ENCODE measurements around the gene EEF1AKMT2.
A peak's percentile ranks its signal among the peaks of the same experiment; 100 is the strongest.
"Not testable (repeated sequence)": the region's sequence is repeated elsewhere in the genome, so short reads cannot be mapped to it uniquely, and the experiment has no call there.

The EEF1AKMT2 gene

DNA sequence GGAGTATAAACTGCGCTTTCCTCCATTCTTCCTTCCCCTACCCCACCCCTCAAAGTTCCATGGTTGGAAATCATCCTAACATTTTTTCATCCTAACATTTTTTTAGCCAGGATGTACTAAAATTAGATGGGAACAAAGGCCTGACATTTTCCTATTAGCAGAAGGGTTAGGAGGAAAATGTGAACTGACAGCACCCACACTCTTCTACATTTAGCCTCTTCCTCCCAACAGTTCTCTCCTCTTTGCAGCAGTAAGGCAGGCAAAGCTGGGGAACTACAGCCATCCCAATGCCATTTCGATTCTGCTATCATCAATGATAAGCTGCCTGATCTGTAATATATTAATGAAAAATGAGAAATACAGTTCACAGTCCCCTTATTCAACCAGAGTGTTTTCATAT, 36.1 kb downstream of the EEF1AKMT2 start:
- no peak for DNase-seq (ENCODE audit: low spot score)

DNA sequence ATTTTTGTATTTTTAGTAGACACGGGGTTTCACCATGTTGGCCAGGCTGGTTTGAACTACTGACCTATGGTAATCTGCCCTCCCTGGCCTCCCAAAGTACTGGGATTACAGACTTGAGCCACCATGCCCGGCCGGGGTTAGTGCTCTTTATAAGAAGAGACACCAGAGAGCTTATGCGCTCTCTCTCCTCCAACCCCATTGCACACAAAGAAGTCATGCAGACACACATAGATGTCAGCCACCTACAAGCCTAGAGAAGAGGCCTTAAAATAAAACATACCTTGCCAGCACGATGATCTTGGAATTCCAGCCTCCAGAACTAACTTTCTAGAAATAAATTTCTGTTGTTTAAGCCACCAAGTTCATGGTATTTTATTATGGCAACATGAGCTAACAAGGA, 37.5 kb downstream of the EEF1AKMT2 start:
- DNase-seq (ENCODE audit: low spot score): no peak

DNA sequence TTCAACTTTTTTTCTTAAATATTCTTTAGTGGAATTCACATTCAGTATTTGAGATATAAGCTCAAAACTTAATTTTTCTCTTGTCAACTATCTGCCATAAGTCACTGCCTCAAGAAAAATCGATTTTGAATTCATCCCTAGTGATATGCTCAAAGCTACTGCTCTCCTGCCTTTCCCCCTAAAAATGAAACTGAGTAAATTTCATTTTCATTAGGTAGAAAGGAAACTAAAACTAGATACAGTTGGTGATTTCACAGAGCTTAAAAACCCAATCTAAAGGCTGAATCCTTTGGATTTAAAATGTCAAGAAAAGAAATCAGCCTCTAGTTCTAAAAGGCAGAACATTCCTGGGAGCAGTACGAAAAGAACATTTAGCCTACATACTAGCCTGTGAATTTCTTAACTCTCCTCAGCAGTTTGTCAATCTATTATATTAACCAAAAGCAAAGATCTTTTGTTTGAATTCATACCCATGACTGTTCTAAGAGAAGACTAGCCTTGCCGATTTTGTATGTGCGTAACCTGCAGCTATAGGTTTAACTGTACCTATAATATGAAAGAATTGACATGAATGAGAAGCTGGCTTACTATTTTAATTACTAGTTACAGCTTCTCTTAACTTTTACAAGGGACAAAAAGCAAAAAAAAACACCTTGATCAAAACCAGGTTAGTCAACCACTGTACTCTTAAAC, 42.6 kb downstream of the EEF1AKMT2 start:
- DNase-seq (ENCODE audit: low spot score): no peak

DNA sequence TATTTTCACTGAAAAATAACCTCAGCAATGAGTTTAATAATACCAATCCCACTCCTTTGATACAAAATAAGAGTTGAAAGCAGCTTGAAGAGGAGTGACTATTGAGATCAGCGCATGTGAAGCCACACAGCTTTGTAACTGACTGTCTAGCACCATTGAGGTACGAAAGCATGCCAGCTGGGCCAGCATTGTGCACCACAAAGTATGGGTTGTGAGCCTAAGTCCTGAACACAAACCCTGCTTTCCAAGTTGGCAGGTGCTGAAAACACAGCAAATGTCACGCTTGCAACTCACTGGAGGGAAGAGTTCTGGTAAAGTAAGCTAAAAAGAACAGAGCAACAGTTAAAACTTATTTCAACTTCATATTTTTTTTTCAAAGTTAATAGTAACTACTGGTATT, 43.5 kb downstream of the EEF1AKMT2 start:
- no peak for DNase-seq (ENCODE audit: low spot score)

DNA sequence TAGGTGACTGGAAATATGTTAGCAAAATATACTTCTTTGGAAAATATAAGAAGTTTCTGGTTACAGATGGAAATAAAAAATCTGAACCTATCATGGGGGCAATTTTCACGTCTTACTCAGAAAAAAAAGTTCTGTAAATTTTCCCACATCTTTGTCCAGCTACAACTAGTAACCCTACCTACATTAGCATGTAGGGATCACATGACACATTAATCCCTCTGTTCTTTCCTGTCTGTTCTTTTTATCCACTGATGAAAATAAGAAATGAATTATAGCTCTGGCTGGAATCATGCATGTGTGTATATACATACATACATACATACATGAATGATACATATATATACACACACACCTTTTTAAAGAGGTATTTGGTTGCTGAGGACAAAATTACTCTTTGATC, 43.9 kb downstream of the EEF1AKMT2 start:
- DNase-seq (ENCODE audit: low spot score): no peak

DNA sequence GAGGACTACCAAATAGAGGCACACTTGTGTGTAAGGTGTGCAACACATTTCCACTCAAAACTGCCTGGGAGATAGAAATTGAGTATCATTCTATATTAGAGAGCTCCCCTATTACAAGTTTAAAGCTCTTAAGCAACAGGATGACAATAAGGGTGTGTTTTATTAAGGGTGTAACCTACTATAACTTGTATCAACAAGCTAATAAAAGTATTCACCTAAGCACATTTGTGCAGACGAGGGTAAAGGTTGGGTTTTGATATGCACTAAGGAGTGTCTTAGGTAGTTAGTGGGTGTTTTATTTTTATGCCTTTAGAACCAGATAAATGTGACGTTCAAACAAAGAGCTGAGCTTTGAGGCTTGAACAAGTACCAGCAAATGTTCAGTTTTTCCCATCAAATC, 44.7 kb downstream of the EEF1AKMT2 start:
- no peak for DNase-seq (ENCODE audit: low spot score)

DNA sequence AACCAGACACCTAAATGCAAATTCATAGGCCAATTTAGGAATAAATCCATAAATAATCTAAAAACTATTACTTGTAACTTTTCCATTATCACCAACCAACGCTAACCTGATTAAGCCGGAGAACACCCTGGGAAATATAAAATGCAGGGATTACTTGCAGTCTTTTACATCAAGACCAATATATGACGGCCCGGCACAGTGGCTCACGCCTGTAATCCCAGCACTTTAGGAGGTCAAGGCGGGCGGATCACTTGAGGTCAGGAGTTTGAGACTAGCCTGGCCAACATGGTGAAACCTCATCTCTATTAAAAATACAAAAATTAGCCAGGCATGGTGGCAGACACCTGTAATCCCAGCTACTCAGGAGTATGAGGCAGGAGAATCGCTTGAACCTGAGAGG, 45.2 kb downstream of the EEF1AKMT2 start:
- DNase-seq (ENCODE audit: low spot score): not testable (repeated sequence)

DNA sequence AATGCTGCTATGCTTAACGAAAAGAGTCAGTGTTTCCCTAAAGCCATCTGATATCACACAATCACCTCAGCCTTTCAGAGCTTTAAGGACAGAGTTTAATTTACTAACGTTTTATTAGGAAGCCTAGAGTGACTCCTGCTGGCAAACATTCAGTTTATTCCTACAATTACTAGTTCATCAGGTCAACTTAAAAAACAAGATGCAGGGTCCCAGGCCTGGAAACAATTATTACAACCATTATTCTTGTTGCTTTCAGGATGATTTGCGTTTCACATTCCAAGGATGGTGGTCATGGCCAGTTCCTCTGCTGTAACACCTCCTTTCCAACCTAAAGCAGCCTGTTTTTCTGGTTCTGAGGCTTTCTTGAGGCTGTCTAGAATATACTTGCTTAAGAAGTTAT, 46.0 kb downstream of the EEF1AKMT2 start:
- DNase-seq (ENCODE audit: low spot score): peak; percentile 61

DNA sequence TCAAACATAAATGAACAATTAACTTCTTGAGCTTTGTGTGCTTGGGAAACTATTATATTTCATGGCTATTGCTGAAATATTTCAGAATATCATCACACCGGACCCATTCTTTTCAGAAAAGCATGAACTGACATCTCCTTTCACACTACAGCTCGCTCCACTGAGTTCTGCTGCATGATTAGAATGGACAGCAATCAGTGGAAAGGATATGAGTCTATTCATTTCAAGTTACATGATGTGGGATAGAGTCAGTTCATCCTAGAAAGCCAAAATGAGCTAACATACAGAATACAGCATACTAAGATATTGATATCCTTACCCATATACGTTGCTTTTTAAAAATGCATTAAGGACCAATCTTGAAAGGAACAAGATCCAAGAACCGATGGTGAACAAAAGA, 46.4 kb downstream of the EEF1AKMT2 start:
- no peak for DNase-seq (ENCODE audit: low spot score)

DNA sequence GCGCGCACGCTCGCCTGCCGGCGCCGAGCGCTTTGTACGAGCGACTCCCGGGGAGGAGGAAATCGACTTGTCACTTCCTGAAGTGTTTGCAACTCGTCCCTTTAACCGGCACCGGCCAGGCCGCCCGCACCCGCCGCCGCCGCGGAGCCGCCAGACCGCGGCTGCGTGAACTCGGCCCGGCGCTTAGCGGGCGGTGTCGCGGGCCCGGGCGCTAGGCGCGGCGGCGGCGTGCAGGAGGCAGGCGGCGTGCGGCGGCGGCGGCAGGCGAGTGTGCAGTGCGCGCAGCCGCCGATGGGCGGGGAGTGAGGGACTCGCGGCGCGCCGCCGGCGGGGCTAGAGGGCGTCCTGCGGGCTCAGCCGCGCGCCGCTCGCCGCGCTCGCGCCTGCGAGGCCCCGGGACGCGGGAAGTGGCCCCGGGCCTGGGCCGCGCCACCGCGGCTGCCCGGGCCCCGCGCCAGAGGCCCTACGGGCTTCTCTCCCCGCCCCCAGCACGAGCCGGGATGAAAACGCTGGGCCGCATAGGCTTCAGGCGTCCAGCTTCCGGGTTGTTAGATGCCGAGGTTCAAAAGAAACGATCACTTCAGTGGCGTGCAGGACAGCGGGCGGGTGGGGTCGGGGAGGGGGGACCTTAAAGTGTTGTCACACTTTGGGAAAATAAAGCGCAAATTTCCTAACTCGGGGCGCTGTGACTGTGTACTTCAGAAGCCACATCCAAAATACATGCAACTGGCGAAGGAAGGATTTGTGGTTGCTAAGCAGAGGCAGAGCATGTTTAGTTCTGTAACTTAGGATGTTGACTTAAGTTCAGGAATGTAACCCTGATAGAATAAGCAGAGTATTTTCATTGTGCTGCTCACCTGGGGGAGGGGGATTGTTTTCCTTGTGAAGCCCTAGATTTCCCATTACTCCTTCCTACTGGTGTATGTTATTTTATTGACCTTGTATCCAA, 47.3 kb downstream of the EEF1AKMT2 start, which contains the start of gene FAM53B:
FAM53B (minus strand) TSS at position 277 of the 949 bp plus-strand sequence. CDS start 37,665 bp downstream, outside the sequence.
- peak; percentile 58 for DNase-seq (ENCODE audit: low spot score)

DNA sequence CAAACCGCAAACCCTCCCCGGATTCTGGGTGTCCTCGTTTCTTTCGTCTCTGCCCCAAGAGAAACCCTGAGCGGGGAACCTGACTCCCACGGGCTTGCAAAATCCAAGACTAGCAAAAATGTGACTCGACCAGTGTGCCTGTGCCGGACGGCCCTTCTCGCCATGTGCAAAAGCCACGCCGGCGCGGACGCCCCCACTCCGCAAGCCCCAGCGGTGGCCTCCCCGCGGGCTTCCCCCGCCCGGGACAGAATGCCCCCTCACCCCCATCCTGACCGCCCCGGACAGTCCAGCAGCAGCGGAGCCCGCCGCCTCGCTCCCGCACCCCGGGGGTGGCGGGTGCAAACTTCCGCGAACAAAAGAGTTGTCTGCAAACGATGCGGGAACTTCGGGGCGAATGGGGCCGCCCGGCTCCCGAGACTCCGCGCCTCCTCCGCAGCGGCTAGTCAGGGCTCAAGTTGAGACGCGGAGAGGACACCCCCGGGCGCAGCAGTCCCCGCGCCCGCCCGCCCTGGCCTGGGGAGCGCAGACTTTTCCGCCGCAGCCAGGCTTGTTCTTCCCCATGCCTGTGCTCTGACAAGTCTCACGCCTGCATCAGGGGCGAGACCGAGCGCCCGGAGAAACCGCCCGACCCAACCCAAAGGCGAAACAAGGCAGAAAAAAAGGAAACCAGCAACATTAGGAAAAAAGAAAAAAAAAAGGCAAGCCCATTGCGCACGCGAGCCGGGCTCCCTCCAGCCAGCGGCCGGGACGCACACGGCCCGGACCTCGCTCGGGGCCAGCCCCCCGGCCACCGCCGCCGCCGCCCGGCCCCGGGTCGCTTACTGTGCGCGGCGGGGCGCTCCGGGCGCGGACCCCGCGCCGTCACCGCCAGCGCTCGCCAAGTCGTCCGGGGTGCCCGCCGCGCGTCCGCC, 48.2 kb downstream of the EEF1AKMT2 start:
- DNase-seq (ENCODE audit: low spot score): no peak

DNA sequence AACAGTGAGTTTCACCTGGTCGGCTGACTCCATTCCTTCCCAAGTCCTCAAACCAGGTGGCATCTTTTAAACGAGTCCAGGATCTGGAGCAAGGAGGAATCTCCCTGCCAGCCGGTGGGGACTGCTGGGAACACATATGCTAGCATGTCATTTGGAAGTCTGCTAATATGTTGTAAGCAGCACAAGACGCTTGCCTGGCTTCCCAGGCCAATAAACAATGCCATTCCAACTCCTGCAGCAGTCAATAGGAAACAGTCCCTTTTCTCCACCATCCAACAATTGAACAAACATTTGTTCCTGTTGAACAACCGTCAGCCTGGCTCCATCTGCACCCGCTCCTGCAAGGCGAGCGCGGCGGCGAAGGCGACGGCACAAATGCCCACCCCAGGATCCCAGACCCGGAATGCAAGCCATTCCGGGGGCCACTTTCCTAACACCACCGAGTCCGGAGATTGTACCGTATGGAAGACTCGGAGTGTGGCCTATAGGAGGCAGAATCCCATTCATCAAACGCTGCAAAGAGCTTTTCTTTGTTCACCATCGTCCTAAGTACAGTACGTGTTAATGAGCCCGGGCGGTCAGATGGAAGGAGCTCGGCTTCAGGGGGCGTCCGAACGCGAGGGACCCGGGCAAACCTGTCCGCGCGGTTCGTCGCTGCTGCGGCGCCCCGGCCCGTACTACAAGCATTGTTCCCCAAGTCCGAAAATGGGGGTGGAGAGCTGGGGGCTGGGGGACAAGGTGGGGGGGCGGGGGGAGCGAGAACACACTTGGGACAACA, 49.1 kb downstream of the EEF1AKMT2 start:
- DNase-seq (ENCODE audit: low spot score): no peak

DNA sequence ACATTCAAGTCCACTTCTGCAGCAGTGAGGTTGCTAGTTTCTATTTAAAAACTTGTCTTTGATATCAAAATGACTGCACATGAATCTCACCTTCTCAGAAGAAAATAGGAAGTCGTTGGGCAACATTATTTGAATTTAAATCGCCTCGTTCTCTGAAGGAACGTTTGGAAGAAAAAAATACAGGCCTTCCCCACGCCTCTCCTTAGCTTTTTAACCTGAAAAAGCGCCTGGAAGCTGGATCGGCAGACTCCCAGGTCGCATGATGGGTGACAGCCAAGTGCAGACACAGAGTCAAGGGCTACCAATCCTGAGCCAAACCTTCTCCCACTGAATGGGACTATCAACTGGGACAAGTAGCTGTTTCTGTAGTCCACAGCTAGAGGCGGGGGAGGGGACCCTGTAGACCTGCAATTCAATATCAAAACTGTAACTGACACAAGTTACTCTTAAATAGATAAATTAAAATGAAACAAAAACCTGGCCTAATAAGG, 49.7 kb downstream of the EEF1AKMT2 start:
- DNase-seq (ENCODE audit: low spot score): no peak

DNA sequence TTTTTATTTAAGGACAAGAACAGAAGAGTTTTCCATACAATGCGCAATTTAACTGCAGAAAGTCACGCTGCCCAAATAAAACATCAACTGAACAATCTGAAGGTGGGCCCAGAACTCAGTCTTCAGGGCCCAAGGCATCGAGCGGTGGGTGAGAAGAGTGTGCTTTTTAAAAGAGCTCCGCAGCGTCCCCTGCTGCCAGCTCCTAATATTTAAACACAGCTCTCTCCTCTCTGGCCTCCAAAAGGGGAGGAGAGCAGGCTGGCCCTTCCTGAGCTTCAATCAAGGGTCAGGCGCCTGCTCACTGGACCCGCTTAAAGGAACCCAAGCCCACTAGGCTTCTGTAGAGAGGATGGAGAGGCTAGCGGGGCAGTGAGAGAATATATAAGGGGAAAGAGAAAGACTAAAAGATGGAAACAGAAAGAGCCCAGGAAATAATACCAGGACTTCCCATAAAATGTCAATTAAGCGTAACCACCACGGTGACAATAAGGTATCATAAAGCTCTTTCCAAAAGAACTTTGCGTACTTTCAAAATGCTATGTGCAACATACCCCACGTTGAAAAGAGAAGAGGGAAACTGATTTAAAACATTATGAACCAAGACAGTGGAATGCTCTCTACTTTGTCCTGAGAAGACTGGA, 50.3 kb downstream of the EEF1AKMT2 start:
- DNase-seq (ENCODE audit: low spot score): peak; percentile 89

DNA sequence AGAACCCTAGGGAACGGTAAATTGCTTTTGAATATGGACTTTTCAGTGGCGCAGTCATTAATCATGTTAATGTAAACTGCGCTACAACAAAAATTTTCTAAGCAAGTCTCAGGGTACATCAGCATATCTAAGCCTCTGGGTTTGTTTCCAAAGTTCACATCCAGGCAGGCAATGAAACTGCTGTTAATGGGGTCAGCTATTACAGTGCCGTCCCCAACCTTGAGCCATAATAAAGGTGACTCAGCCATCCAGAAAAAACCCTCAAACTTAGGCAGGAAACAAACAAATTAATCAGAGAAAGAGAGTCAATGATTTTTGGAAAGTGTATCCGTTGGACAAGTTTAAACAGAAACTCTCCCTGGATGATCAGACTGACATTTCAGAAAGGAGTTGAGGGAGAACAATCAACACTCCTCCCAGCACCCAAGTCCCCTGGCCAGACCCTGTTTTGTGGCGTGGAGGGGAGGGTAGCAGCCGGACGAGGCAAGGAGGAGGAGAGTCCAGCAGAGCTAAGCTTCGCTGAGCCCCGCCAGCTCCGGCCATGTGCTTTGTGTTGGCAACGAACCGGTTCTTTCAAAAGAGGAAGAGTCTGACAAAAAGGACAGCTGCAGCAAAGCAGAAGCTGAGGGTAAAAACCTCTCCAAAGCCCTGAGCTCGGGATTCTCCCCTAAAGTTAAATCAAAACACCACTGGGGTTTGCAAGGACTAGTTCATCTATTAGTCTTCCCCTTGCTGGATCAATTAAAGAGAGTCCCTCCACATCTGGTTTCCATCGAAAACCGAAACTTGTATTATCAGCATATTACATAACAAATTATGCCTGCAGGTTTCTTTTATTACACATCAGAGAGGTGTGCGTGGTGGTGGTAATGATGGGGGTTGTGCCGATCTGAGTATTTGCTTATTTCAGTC, 51.1 kb downstream of the EEF1AKMT2 start:
- peak; percentile 65 for DNase-seq (ENCODE audit: low spot score)

DNA sequence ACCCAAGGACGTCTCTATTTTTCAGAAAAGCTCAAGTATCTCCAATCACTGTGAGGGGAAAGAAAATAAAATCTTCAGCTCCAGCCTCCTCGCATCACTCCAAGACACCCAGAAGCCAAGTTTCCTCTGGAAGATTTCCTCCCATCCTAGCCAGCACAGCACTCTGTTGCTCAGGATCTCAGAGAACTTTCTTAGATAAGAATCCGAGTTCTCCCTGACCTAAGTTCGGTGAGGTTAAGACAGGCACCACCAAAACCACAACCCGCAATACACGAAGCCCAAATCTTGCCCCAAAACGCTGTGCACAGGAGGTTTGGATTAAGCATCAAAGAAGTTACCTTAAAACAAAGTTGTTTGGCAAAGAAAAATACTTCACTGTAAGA, 51.7 kb downstream of the EEF1AKMT2 start:
- DNase-seq (ENCODE audit: low spot score): no peak

DNA sequence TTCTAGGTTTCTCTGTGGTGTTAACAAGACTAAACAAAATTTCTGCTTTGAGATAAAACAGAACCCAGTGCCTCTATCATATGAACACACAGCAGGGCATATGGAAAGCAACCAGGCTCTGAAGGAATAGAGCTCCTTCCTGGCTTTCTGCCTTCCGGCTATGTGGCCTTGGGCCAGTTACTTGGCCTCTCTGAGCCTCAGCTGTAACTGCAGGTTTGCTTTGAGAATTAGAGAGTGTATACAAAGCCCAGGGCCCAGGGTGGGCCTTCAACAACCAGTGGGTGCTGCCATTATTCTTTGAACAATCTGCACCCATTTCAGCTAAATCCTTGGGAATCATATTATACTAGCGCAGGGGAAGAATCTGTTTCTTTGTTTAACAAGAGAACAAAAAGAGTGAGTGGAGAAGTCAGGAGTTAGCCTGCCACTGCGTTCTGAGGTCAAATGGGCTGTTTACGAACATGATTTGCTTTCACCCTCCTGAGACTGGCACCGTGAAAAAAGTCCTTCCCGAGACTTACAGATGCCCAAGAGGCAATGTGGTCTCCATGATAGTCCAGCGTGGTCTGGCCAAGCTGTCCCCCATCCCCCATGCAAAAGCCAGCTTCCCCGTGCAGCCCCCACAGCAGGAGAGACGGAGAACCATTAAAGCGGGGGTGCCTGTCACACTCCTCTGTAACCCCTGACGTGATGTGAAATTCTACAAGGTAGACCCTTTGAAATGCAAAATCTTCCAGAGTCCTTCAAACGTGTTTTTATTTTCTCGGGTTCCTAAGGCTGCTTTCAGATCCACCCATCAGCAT, 52.4 kb downstream of the EEF1AKMT2 start:
- DNase-seq (ENCODE audit: low spot score): no peak

DNA sequence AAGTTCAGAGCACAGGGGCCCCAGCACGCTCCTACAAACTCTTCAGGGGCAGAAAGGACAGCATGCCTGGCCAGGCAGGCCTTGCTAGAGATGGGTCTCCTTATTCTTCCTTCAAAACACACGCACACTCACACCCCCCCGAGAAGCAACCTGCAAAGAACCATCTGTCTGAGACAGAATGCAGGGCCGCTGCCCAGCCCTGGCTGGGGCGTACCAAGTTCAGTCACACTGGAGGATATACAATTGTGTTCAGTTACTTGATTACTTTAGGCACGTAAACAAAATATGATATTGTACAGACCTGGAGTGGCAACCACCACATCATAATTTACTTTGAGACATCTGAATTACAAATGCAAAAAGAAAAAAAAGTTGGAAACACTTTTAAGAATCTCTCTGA, 53.2 kb downstream of the EEF1AKMT2 start:
- no peak for DNase-seq (ENCODE audit: low spot score)

DNA sequence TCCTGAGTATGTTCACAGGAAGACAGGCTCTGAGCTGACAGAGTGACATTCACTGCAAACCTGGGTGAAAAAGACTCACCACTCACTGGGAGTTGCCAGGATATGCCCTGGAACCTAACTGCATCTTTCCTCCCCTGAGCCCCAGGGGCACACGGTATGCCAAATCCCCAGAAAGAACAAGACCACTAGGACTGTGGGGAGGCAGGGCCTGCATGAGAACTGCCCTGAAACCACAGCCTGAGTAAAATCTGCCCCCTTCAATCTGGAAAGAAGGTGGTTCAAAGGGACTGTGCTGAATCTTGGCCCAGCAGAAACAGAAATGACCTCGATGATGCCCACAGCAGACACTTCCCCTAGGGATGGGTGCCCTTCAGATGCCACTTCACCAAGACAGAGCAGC, 54.0 kb downstream of the EEF1AKMT2 start:
- DNase-seq (ENCODE audit: low spot score): no peak

All from kidney capillary endothelial cell (primary cell).